ENCODE measurements around the gene TUBG1. TPM values are rescaled to one million over a fixed set of nuclear protein-coding genes. Genes with fewer than 3 reads are reported as not detected.
A peak's percentile ranks its signal among the peaks of the same experiment; 100 is the strongest.

TUBG1 gene
- polyA plus RNA-seq (2011; rRNA removed) (28.4 and 36.3 TPM in 2 replicates), polyA minus RNA-seq (2011; rRNA and poly(A)+ RNA removed) (41.8 and 58.8 TPM in 2 replicates)

GRCh38 chr17:42609182-42609813 lies at the start of gene TUBG1, which contains the start of gene RETREG3:
TUBG1 (plus strand) TSS chr17:42609683; CDS start chr17:42609738, 55 bp downstream.
RETREG3 (minus strand) TSS chr17:42609374; CDS start chr17:42609324, 50 bp downstream.
- H3K27me3 ChIP-seq (ENCODE audit: control insufficient read depth, insufficient read depth, low read length), result no peaks in the 10 kb centered on the region
- ChIA-PET POLR2A (interaction anchor here (0.5 to 2.5 kb wide), 10 partner anchors 11 to 904 kb away, joined by 3 to 12 read pairs (median 4); partner anchors contain the start of gene PLEKHH3), CTCF (interaction anchor here (0.6 to 1.9 kb wide), 5 partner anchors 11 to 304 kb away, joined by 3 to 10 read pairs (median 4); partner anchors contain the start of gene PLEKHH3)
- peak; percentile 99 for DNase-seq (ENCODE audit: low read depth, low spot score)
- H3K4me3 ChIP-seq (ENCODE audit: low read depth, low read length), result peak within 1 kb of the TSS; percentile 98
- peak within 1 kb of the TSS; percentile 82 for H3K27ac ChIP-seq (ENCODE audit: low read depth, low read length)
- TF ChIP-seq CTCF (IDR thresholded peaks at IDR 0.05; ENCODE audit: low read depth, low read length), result no peak; the same call in 1 of the 2 replicates
- H3K9me3 ChIP-seq (ENCODE audit: control insufficient read depth, insufficient read depth, low read length), result no peaks in the 10 kb centered on the region; the same call in 1 of the 2 replicates

- TF ChIP-seq CTCF (IDR thresholded peaks at IDR 0.05; ENCODE audit: low read depth, low read length), result no peak
- no peak for DNase-seq (ENCODE audit: low read depth, low spot score)
- POLR2A ChIA-PET, result no interaction called here
- Histone ChIP-seq H3K9me3 (ENCODE audit: control insufficient read depth, insufficient read depth, low read length) (no peaks in the 10 kb centered on the region; the same call in 1 of the 2 replicates), H3K27ac (ENCODE audit: low read depth, low read length) (no peak overlapping the region), H3K4me3 (ENCODE audit: low read depth, low read length) (no peak overlapping the region), H3K27me3 (ENCODE audit: control insufficient read depth, insufficient read depth, low read length) (no peaks in the 10 kb centered on the region)
- CTCF ChIA-PET, result no interaction called here
Measured at GRCh38 chr17:42560246-42560645, 49.2 kb upstream of the TUBG1 start.

GRCh38 chr17:42561897-42562387 lies 47.5 kb upstream of the TUBG1 start, which contains the start of gene COASY:
COASY (plus strand) TSS chr17:42562148; CDS start chr17:42562623, 475 bp downstream.
- no peak for TF ChIP-seq CTCF (IDR thresholded peaks at IDR 0.05; ENCODE audit: low read depth, low read length)
- peak within 1 kb of the TSS; percentile 94 for H3K4me3 ChIP-seq (ENCODE audit: low read depth, low read length)
- no peaks in the 10 kb centered on the region for H3K27me3 ChIP-seq (ENCODE audit: control insufficient read depth, insufficient read depth, low read length)
- no peaks in the 10 kb centered on the region; the same call in 1 of the 2 replicates for H3K9me3 ChIP-seq (ENCODE audit: control insufficient read depth, insufficient read depth, low read length)
- POLR2A ChIA-PET, result no interaction called here
- H3K27ac ChIP-seq (ENCODE audit: low read depth, low read length), result peak within 1 kb of the TSS; percentile 88
- CTCF ChIA-PET, result interaction anchor here (0.7 kb wide), 1 partner anchor 16 kb away, joined by 3 read pairs; no protein-coding TSS in a partner anchor
- peak; percentile 95 for DNase-seq (ENCODE audit: low read depth, low spot score)

GRCh38 chr17:42562388-42563142 lies 46.9 kb upstream of the TUBG1 start:
- Histone ChIP-seq H3K4me3 (ENCODE audit: low read depth, low read length) (peak overlapping the region; percentile 94), H3K27ac (ENCODE audit: low read depth, low read length) (peak overlapping the region; percentile 88), H3K9me3 (ENCODE audit: control insufficient read depth, insufficient read depth, low read length) (peaks cover 5% of the 10 kb centered on the region; the same call in 1 of the 2 replicates), H3K27me3 (ENCODE audit: control insufficient read depth, insufficient read depth, low read length) (no peaks in the 10 kb centered on the region)
- no peak for DNase-seq (ENCODE audit: low read depth, low spot score)
- CTCF ChIA-PET, result interaction anchor here (0.7 to 1.1 kb wide), 2 partner anchors 15 to 16 kb away, joined by 3 to 4 read pairs; partner anchors contain the start of gene PSMC3IP
- no peak for TF ChIP-seq CTCF (IDR thresholded peaks at IDR 0.05; ENCODE audit: low read depth, low read length)
- POLR2A ChIA-PET, result interaction anchor here (0.7 to 0.9 kb wide), 2 partner anchors 15 to 651 kb away, joined by 3 read pairs; partner anchors contain the start of gene PSMC3IP
